HG02759 (cell line): Measurements from ENCODE around the gene TP63.
"Not testable (repeated sequence)": the region's sequence is repeated elsewhere in the genome, so short reads cannot be mapped to it uniquely, and the experiment has no call there.

ENCODE experiments used
- ATAC-seq: cut with Tn5 transposase; IDR thresholded peaks from one replicate; pipeline ENCODE4 v1.9.1; 2021; ENCODE audit warnings: mild to moderate bottlenecking, moderate library complexity; ENCODE audit not compliant: unreplicated experiment

TP63 gene

DNA sequence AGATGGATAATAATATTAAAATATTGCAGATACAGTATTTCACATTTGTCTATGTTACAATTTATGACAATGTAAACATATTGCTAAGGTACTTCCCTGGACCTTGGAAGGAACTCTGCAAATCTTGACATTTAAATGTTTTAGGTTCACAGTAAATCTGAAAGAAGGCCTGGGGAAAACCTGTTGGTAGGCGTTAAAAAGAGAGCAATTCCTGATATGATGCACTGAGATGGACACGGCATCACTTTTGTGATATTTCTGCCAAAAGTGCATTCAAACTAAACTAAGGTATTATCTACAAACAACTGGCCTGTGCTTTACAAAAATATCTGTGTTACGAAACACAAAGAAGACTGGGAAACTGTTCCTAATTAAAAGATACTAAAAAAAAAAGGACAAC is 6.1 kb upstream of the TP63 start:
- no peak for ATAC-seq

DNA sequence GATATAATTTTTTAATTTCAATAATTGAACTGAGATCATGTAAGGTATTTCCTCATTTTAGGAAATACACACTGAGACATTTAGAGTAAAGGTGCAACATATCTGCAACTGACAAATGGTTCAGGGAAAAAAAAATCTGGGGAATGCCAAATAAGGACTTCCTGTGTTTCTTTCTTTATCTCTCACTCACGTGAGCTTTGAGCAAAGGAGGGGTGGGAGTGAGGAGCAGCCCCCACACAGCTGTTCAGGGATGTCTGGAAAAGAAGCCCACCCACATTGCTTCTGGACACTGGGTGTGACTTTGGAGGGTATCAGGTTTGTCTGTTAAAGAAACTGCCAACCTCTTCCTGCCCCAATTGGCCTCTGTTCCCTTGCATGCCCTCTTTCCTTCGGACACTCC is 5.6 kb upstream of the TP63 start:
- ATAC-seq = no peak

DNA sequence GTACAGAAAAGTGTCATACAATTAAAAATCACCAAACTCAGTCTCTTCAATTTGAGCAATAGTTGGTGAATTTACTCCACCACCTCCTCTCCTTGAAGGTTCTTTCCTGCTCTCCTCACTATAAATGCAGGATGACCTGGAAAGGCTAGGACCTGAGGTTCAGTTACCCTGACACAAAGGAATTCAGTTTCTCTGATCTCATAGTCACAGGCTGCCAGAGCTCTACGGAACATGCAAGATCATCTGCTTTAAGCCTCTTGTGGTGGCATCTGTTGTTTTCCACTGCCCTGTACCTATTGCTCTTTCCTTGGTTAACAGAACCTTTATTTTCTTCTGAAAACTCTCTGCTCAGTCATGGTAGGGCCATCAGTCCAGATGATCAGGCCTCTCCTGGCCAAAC is 4.9 kb upstream of the TP63 start:
- no peak for ATAC-seq

DNA sequence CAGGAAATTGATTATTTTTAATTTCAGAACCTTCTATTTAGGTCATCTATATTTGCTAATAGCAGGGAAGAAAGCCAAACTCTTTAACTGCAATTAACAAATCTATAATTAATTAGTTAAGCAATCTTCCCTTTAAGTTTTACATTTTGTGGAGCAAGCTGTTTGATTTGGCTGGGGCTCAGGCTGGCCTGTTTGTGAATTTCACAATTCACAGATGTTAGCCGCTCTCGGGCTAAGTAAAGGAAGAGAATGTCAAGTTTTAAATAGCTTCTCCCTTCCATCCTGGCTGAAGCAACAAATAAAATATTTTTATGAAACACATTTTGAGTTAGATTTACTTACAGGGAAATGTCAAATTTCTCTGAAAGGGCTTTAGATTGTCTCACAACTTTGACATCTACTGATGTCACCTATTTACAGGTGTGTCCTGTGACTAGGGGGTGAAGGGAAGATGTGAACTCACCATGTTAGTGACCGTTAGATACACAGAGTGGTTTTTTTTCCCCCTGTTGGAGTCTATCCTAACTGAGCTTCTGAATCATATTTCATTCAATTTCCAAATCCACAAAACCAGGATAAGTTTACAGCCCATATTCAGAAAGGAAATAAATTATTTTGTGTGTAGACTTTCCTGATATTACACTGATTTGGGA is 1.3 kb upstream of the TP63 start:
- ATAC-seq = no peak

DNA sequence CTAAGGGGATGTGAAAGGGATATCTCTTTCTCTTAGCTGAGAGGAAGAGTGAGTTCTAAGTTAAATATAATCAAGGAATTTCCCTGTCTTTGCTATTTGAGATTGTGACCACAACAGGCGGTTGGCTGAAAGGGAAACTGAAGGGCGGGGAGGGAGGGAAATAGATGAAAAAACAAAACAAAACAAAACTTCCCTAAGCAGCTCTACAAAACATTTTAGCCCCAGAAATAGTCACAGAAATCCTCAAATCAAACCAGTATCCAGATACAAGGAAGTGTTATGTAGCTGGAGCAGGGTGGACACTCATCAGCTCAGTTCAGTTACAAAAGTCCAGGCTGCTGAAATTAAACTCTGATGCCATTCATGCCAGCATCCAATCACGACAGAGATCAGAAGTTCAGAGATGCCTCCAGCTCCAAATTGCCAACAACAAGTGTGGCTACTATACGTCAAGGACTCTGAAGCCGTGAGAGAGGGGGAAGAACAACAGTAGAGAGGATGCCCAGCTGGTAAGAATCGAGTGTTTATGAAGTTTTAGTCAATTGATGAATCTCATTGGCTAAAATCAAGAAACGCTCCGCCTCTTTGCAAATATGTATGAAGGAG is 319 bp upstream of the TP63 start:
- ATAC-seq = peak; percentile 69

DNA sequence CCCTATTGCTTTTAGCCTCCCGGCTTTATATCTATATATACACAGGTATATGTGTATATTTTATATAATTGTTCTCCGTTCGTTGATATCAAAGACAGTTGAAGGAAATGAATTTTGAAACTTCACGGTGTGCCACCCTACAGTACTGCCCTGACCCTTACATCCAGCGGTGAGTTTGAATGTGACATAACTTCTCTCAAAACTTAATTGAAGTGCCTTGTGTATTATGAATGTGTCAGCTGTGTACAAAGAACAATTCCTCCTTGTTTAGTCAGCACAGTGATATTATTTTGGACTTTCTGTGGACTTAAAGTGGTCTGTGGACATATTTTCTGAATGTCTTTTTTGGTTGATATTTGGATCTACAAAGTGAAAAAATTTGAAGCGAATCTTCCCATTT is 220 bp downstream of the TP63 start:
- ATAC-seq = peak; percentile 17

DNA sequence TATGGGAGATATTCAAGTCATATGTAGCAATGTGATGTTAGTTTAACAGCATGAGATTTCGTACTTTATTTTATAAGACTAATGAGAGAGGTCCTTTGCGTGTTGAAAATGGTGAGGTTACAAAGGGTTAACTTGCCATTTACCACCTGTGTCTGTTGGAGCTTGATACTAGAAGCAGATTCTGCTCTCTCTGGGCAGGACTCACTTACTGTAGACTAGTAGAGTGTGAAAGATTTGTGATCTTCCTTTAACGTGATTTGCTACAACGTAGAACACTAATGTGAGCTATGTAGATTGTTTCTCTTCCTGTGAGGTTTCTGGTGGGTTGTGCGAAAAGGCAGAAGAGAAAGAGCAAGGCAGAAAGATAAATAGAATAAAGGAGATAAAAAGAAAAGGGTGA is 1.1 kb downstream of the TP63 start:
- no peak for ATAC-seq

DNA sequence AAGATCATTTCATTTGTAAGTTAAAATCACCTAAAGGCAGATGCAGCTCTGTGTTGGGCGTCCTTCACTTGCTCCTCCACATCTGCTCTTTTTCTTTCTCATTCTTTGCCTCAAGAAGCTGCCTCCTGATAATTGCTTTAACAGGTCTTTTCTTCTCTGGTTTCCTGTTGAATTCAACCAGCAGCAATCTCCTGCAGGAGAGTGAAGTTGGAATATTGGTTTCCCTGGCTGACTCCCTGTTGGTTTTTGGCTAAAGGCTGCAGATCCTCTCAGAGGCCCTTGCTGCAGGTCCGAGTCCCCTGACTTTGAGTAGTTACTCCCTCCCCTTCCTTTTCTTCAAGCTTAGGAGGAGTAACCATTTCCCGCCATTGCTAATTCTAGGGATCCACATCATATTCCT is 4.2 kb downstream of the TP63 start:
- ATAC-seq = no peak

DNA sequence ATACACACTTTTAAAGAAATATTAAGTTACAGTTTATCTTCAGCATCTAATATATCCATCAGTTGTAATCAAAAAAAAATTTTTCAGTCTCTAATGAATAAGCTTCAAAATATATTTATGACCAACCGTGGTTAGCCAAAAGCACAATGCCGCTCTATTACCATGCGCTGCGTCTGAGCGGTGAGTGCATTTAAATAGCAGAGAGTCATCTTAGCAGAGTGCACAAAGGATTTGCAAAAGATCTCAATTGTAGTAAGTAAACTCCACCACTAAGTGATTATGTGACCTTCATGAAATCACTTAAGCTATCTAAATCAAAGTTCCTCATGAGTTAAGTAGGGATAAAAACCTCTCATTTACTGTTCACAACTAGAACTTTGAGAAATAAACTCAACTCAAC is 4.9 kb downstream of the TP63 start:
- ATAC-seq = no peak

DNA sequence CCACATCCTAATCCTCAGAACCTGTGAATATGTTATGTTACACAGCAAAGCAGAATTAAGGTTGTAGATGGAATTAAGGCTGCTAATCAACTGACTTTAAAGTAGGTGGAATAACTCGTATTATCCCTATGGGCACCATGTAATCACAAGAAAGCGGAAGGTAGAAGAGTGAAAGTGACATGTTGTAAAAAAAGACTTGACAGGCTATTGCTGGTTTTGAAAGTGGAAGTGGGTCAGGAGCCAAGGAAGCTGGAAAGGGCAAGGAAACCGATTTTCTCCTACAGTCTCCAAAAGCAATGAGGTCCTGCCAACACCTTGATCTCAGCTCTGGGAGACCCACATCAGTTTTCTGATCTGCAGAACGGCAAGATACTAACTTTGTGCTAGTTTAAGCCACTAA is 6.6 kb downstream of the TP63 start:
- no peak for ATAC-seq

DNA sequence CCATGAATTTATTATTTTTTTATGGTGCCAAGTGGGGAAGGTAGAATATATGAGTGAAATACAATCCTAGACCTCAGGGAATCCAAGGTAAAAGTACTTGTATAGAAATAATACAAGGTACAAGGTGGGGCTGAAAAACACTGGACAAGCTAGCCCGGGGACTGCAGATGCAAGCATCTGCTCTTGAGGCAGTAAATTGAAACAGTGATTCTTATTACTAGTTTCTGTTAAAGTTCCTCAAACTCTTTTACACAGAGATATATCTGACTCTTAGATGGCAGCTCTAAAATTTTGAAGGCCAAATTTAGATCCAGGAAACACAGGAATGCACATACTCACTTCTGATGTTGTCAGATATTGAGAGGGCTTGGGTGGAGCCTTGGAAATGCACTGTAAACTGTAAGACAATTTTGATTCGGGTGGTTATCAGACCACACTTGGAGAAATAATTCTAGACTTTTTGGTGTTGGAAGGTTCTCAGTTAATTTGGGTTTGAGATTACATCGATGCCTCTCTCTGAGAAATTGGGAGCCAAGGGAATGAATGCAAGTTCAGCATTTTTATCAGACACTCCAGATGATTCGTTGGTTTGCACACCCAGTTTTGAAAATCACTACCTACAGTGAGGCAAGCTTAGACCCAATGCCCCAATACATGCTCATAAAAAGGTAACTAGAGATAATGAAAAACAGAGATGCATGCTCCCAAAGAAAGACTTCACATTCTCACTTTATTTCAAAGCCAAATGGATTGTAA is 7.3 kb downstream of the TP63 start:
- ATAC-seq = no peak

DNA sequence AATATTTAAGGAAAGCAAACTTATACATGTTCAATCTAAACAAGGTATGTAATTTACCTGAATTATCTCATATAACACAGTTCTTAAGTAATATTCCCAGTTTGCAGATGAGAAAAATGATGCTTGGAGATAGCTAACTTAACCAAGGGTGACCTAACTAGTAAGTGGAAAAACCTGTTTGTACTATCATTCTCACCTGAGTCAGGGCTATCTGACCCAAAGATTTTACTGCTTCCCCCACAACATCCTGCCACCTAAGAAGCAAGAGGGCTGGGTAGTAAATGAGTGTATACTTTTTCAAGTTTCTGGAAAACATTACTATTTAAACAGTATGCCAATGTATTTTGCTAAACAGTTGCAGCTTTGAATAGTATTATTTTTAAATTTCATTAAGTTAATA is 10.6 kb downstream of the TP63 start:
- ATAC-seq = no peak

DNA sequence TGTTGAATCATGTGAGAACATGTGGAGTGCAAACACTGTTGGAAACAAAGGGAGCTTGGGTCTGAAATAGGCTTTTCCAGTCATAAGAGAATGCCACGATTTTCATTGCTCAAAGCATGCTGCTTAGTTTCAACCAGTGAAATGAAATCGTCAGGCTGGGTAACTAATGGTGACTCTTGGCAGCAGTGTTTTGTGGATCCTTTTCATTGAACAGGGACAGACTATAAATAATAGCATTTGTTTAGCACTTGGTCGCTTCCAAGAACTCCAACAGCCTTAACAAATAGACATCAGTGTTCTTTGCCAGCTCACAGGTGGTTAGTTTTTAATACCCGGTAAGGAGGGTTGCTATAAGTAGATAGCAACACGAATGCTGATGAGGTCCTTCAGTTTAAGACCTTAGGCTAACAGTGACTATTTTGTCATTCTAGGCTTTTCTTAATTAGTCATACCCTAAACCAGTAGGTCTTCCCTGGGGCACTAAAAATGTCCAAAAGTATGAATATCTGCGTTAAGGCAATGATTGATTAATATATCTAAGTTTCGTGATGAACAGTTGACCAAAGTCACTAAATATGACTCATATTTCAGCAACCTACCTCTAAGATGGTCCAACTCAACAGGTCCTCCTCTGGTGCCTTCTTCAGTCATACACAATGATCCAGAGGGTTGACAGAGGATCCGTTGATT is 15.8 kb downstream of the TP63 start:
- no peak for ATAC-seq

DNA sequence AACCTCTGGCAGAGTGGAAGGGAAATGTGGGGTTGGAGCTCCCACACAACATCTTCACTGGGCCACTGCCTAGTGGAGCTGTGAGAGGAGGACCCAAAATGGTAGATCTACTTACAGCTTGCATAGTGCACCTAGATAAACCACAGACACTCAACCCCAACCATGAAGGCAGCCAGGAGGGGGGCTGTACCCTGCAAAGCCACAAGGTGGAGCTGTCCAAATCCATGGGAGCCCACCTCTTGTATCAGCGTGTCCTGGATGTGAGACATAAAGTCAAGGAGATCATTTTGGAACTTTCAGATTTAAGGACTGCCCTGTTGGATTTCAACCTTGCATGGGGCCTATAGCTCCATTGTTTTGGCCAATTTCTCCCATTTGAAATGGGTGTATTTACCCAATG is 20.9 kb downstream of the TP63 start:
- ATAC-seq = no peak

DNA sequence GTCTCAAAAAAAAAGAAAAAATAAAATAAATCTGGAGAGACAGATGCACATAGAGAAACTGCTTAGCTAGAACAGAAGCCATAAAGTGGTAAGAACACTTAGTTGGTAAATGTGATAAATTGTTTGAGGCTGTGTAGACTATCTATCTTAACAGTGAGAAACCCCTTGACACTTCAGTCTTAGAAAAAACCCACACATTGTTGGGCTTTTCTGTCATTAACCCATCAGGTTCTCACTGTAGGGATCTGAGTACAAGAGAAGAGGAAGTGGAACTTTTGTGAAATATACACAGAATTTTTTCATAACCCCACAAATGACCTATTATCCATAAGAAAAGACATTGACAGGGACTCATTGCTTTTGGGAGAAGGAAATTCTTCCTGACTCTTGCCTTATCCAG is 24.4 kb downstream of the TP63 start:
- no peak for ATAC-seq

DNA sequence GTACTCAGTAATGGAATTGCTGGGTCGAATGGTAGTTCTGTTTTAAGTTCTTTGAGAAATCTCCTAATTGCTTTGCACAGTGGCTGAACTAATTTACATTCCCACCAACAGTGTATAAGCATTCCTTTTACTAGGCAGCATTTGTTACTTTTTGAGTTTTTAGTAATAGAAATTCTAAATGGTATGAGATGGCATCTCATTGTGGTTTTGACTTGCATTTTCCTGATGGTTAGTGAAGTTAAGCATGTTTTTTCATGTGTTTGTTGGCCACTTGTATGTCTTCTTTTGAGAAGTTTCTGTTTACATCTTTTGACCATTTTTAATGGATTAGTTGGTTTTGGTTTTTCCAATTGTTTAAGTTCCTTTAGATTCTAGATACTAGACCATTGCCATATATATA is 28.4 kb downstream of the TP63 start:
- no peak for ATAC-seq

DNA sequence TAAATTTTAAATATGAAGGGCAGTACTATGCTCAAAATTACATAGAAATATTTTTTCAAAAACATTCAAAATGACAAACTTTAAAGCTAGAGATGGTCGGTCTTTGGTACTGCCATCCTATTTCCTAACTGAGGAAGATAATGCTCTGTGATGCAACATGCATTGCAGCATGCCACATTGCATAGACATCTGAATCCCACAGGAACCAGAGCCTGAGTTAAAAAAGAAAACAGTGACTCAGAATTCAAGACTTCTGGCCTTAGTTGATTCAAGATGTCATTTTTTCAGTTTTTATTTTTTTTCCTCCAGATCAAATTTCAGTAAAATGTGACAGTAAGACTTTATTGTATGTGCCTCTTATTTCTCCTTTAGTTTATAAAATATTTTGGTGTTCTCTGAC is 33.1 kb downstream of the TP63 start:
- ATAC-seq = no peak

DNA sequence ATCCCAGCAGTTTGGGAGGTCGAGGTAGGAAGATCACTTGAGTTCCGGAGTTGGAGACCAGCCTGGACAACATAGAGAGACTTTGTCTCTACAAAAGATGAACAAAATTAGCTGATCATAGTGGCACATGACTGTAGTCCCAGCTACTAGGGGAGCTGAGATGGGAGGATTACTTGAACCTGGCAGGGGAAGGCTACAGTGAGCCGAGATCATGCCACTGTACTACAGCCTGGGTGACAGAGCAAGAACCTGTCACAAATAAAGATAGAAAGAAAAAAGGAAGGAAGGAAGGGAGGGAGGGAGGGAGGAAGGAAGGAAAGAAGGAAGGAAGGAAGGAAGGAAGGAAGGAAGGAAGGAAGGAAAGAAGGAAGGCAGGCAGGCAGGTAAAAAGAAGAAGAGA is 41.2 kb downstream of the TP63 start:
- ATAC-seq = not testable (repeated sequence)

DNA sequence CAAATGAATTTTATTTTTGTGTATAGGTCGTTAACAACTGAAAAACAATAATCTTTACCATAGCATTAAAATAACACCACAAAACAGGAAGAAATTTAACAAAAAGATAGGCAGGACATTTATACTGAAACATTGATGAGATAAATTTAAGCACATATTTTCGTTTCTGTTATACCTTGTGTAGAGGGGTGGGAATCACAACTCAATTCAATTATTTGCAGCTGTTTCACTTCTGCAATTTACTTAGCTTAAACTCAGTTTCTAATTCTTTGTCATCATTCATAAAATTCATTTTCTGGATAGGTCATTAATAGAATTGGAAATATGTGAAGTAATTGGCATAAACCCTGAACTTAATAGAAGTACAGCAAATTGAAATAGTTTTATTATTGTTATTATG is 42.3 kb downstream of the TP63 start:
- peak; percentile 76 for ATAC-seq

DNA sequence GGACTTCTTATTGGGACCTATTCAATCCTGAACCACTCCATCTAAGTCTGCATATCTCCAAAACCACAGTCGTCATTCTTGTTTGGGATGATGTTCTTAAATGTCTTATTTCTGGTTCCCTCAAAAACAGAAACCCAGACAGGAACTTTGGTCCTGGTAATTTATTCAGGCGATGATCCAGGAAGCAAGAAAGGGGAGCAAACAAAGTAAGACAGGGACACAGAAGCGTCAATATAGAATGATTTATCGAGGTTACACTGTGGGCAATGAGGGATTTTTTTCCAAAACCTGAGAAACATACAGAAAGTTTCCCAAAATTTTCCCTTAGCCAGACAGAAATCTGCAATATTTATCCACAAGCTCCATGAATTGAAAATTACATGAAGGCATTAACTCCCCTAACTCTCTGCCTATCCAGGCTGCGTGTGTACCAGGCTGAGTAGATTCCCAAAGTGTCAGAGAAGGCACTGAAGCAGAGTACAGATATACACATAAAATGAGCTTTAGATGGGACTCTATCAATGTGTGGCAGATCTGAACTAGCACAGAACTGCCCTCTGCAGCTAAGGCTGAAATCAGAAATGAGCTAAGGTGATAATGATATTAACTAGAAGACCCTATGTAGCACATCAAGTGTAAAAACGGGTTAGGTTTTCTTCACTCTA is 43.2 kb downstream of the TP63 start:
- no peak for ATAC-seq

DNA sequence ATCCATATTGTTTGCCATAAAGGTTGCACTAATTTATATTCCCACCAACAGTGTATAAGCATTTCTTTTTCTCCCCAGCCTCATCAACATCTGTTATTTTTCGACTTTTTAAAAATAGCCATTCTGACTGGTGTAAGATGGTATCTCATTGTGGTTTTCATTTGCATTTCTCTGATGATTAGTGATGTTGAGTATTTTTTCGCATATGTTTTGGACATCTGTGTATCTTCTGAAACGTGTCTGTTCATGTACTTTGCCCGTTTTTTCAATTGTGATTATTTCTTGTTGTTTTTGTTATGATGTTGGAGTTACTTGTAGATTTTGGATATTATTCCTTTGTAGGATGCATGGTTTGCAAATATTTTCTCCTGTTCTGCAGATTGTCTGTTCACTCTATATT is 46.5 kb downstream of the TP63 start:
- no peak for ATAC-seq
